ENCODE results near the gene FECH. TPM values are rescaled to one million over a fixed set of nuclear protein-coding genes. Genes with fewer than 3 reads are reported as not detected.

FECH gene, protein sequence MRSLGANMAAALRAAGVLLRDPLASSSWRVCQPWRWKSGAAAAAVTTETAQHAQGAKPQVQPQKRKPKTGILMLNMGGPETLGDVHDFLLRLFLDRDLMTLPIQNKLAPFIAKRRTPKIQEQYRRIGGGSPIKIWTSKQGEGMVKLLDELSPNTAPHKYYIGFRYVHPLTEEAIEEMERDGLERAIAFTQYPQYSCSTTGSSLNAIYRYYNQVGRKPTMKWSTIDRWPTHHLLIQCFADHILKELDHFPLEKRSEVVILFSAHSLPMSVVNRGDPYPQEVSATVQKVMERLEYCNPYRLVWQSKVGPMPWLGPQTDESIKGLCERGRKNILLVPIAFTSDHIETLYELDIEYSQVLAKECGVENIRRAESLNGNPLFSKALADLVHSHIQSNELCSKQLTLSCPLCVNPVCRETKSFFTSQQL
- 28.7 TPM for total RNA-seq
- 24.6 TPM for polyA plus RNA-seq

GRCh38 chr18:57586251-57587049 lies at the start of gene FECH:
TSS of gene FECH (minus strand) at chr18:57586702. CDS start at chr18:57586620, 82 bp downstream.
- H3K4me1 ChIP-seq (ENCODE audit: insufficient read depth), result no peaks in the 10 kb centered on the region
- H3K27ac ChIP-seq (ENCODE audit: low read depth), result peak within 1 kb of the TSS; percentile 79
- WGBS, result under 1% methylated on average over 80 of the region's 80 CpGs
- no peaks in the 10 kb centered on the region for H3K36me3 ChIP-seq (ENCODE audit: insufficient read depth)
- DNase-seq (ENCODE audit: extremely low spot score), result no peak
- peak within 1 kb of the TSS; percentile 76 for H3K4me3 ChIP-seq (ENCODE audit: low read depth, low read length)

- H3K4me1 ChIP-seq (ENCODE audit: insufficient read depth), result no peaks in the 10 kb centered on the region
- H3K27ac ChIP-seq (ENCODE audit: low read depth), result peak overlapping the region; percentile 38
- WGBS, result 53% methylated on average over 4 of the region's 4 CpGs
- DNase-seq (ENCODE audit: extremely low spot score), result no peak
- no peak overlapping the region for H3K4me3 ChIP-seq (ENCODE audit: low read depth, low read length)
- H3K36me3 ChIP-seq (ENCODE audit: insufficient read depth), result no peaks in the 10 kb centered on the region
These were observed 48.7 kb upstream of the FECH start for GRCh38 chr18:57635003-57635822.

GRCh38 chr18:57631697-57632096 lies 45.2 kb upstream of the FECH start:
- no peak for DNase-seq (ENCODE audit: extremely low spot score)
- WGBS, result 74% methylated on average over 2 of the region's 2 CpGs
- Histone ChIP-seq H3K27ac (ENCODE audit: low read depth) (no peak overlapping the region), H3K4me1 (ENCODE audit: insufficient read depth) (peaks cover 2% of the 10 kb centered on the region), H3K4me3 (ENCODE audit: low read depth, low read length) (no peak overlapping the region), H3K36me3 (ENCODE audit: insufficient read depth) (no peaks in the 10 kb centered on the region)

- H3K27ac ChIP-seq (ENCODE audit: low read depth), result no peak overlapping the region
- WGBS, result 50% methylated on average over 13 of the region's 13 CpGs
These were observed 44.5 kb upstream of the FECH start for GRCh38 chr18:57630754-57631595.

GRCh38 chr18:57630002-57630753 lies 43.7 kb upstream of the FECH start:
- H3K27ac ChIP-seq (ENCODE audit: low read depth), result peak overlapping the region; percentile 47
- no peaks in the 10 kb centered on the region for H3K36me3 ChIP-seq (ENCODE audit: insufficient read depth)
- WGBS, result 2% methylated on average over 52 of the region's 52 CpGs
- peak; percentile 88 for DNase-seq (ENCODE audit: extremely low spot score)
- peak overlapping the region; percentile 52 for H3K4me3 ChIP-seq (ENCODE audit: low read depth, low read length)
- H3K4me1 ChIP-seq (ENCODE audit: insufficient read depth), result peaks cover 2% of the 10 kb centered on the region

More at GRCh38 chr18:57630754-57631595, 44.5 kb upstream of the FECH start:
- H3K36me3 ChIP-seq (ENCODE audit: insufficient read depth), result no peaks in the 10 kb centered on the region
- peaks cover 2% of the 10 kb centered on the region for H3K4me1 ChIP-seq (ENCODE audit: insufficient read depth)
- peak overlapping the region; percentile 52 for H3K4me3 ChIP-seq (ENCODE audit: low read depth, low read length)
- DNase-seq (ENCODE audit: extremely low spot score), result no peak

- peak overlapping the region; percentile 52 for H3K4me3 ChIP-seq (ENCODE audit: low read depth, low read length)
- H3K36me3 ChIP-seq (ENCODE audit: insufficient read depth), result no peaks in the 10 kb centered on the region
- WGBS, result 93% methylated on average over 9 of the region's 9 CpGs
- H3K4me1 ChIP-seq (ENCODE audit: insufficient read depth), result peaks cover 2% of the 10 kb centered on the region
- DNase-seq (ENCODE audit: extremely low spot score), result no peak
- H3K27ac ChIP-seq (ENCODE audit: low read depth), result no peak overlapping the region
These were observed 42.9 kb upstream of the FECH start for GRCh38 chr18:57629422-57629821.

DNA sequence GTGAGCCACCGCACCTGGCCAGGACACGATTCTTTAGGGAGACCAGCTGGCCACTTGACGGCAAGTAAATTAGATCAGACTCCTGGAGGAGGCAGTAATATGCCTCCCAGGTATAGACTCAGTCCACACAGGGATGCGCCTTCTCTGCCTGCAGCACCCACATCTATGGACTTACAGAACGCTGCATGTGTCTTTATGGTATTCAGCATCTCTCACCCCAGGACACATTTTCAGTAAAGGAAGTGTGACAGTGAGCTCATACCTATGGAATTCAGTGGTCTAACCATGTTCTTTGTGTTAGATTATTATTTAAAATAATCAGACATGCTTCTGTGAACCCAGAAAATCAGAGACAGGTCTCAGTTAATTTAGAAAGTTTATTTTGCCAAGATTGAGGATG lies 41.0 kb upstream of the FECH start:
- WGBS, result 80% methylated on average over 5 of the region's 5 CpGs
- no peaks in the 10 kb centered on the region for H3K36me3 ChIP-seq (ENCODE audit: insufficient read depth)
- no peak overlapping the region for H3K27ac ChIP-seq (ENCODE audit: low read depth)
- peaks cover 2% of the 10 kb centered on the region for H3K4me1 ChIP-seq (ENCODE audit: insufficient read depth)
- no peak overlapping the region for H3K4me3 ChIP-seq (ENCODE audit: low read depth, low read length)
- no peak for DNase-seq (ENCODE audit: extremely low spot score)

DNA sequence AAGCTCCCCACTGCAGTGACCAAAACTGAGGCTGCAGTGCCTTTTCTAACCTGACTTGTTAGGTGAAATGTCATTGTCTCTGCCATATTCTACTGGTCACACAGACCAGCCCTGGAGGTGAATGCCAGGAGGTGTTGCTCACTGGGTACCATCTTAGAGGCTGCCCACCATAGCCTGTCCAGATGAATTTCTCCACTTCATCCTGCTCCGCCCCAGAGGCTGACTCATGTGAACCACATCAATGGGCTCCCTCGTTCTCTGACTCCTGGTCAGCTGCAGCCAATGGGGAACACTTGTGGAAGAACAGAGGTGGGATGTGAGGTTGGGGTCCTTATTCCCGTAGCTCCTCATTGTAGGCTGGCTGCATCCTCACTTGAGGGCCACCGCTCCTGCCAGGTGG lies 38.5 kb upstream of the FECH start:
- H3K4me1 ChIP-seq (ENCODE audit: insufficient read depth), result peaks cover 2% of the 10 kb centered on the region
- no peaks in the 10 kb centered on the region for H3K36me3 ChIP-seq (ENCODE audit: insufficient read depth)
- H3K27ac ChIP-seq (ENCODE audit: low read depth), result no peak overlapping the region
- H3K4me3 ChIP-seq (ENCODE audit: low read depth, low read length), result no peak overlapping the region
- 86% methylated on average over 4 of the region's 4 CpGs for WGBS
- no peak for DNase-seq (ENCODE audit: extremely low spot score)

DNA sequence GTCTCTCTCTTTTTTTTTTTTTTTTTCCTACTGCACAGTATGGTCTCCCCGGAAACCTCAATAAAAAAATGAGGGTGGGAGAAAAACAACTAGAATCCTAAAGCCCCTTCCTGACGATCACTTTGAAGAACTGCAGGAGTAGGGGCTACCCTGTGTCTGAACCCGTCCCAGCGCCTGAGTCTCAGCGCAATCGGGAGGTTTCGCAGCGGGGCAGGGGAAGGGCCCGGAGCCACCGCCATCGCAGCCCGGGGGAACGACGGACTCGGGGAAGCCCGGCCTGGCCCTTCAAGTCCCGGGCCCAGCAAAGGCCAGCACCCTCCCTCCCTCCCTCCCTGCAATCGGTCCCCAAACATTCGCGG lies 34.7 kb upstream of the FECH start:
- Histone ChIP-seq H3K36me3 (ENCODE audit: insufficient read depth) (peaks cover 3% of the 10 kb centered on the region), H3K4me1 (ENCODE audit: insufficient read depth) (no peaks in the 10 kb centered on the region)
- under 1% methylated on average over 20 of the region's 20 CpGs for WGBS

GRCh38 chr18:57619876-57620275 lies 33.4 kb upstream of the FECH start:
- Histone ChIP-seq H3K27ac (ENCODE audit: low read depth) (no peak overlapping the region), H3K36me3 (ENCODE audit: insufficient read depth) (peaks cover 3% of the 10 kb centered on the region), H3K4me3 (ENCODE audit: low read depth, low read length) (no peak overlapping the region), H3K4me1 (ENCODE audit: insufficient read depth) (no peaks in the 10 kb centered on the region)
- WGBS, result 96% methylated on average over 3 of the region's 3 CpGs
- no peak for DNase-seq (ENCODE audit: extremely low spot score)

More for the DNA sequence above, 34.7 kb upstream of the FECH start:
- Histone ChIP-seq H3K27ac (ENCODE audit: low read depth) (peak overlapping the region; percentile 61), H3K4me3 (ENCODE audit: low read depth, low read length) (peak overlapping the region; percentile 70)
- no peak for DNase-seq (ENCODE audit: extremely low spot score)

DNA sequence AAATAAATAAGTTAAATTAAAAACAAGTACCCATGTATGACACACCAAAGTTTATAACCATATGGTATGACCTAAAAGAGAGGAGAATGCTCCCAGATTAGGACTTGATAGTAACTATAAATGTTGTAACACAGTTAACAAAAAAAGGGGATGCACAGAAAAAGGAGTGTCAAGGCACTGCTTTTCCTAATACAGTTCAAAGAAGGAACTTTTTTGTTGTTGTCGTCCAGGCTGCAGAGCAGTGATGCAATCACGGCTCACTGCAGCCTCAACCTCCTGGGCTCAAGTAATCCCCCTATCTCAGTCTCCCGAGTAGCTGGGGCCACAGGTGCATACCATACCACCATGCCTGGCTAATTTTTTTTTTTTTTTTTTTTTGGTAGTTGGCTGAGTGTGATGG lies 32.4 kb upstream of the FECH start:
- H3K36me3 ChIP-seq (ENCODE audit: insufficient read depth), result peaks cover 3% of the 10 kb centered on the region
- WGBS, result 79% methylated on average over 3 of the region's 3 CpGs
- H3K4me1 ChIP-seq (ENCODE audit: insufficient read depth), result no peaks in the 10 kb centered on the region
- no peak overlapping the region for H3K27ac ChIP-seq (ENCODE audit: low read depth)
- no peak overlapping the region for H3K4me3 ChIP-seq (ENCODE audit: low read depth, low read length)
- DNase-seq (ENCODE audit: extremely low spot score), result no peak

DNA sequence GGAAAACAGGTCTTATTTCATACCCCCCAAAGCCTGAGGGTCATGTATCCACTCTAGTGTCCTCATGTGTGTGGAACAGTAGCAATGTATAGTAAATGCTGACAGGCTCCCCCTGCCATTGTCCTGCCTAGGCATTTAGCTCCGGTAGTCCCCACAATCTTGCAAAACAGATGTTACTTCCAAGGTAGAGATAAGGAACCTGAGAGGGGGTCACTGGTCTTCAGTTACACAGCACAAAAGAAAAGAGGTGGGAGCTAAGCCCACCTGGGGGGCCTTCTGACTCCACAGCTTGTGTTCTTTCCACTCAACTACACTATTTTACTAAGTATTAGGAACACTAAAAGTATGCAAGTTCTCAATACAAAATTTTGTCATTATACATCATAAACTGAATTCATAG lies 17.4 kb upstream of the FECH start:
- H3K4me1 ChIP-seq (ENCODE audit: insufficient read depth), result no peaks in the 10 kb centered on the region
- DNase-seq (ENCODE audit: extremely low spot score), result no peak
- WGBS, result 73% methylated on average over 1 of the region's 1 CpG
- peaks cover 5% of the 10 kb centered on the region for H3K36me3 ChIP-seq (ENCODE audit: insufficient read depth)
- no peak overlapping the region for H3K27ac ChIP-seq (ENCODE audit: low read depth)
- no peak overlapping the region for H3K4me3 ChIP-seq (ENCODE audit: low read depth, low read length)
